ENCODE results near the gene LOC128125822.

LOC128125822 gene

DNA sequence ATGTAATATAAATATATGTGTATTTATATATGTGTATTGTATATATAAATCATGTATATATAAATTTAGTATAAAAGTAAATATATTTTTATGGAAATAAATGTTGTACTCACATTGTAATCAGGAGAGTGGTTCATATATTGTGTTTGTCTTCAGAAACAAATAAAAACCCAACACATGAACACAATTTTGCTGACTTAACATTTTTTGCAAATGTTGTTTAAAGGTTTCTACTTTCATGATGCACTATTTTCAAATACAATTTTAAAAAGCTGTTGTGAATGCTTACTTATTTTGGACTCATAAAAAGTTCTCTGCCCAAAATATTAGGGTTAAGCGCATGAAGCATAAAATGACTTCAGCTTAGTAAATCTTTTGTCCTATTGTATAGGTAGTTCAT lies 39.3 kb downstream of the LOC128125822 start:
- DNase-seq (ENCODE audit: low spot score) = no peak
- TF ChIP-seq, protein P1, sequence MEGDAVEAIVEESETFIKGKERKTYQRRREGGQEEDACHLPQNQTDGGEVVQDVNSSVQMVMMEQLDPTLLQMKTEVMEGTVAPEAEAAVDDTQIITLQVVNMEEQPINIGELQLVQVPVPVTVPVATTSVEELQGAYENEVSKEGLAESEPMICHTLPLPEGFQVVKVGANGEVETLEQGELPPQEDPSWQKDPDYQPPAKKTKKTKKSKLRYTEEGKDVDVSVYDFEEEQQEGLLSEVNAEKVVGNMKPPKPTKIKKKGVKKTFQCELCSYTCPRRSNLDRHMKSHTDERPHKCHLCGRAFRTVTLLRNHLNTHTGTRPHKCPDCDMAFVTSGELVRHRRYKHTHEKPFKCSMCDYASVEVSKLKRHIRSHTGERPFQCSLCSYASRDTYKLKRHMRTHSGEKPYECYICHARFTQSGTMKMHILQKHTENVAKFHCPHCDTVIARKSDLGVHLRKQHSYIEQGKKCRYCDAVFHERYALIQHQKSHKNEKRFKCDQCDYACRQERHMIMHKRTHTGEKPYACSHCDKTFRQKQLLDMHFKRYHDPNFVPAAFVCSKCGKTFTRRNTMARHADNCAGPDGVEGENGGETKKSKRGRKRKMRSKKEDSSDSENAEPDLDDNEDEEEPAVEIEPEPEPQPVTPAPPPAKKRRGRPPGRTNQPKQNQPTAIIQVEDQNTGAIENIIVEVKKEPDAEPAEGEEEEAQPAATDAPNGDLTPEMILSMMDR (IDR thresholded peaks at IDR 0.05) = no peak
- H3K4me3 ChIP-seq = no peak overlapping the region
- H3K27ac ChIP-seq = no peak overlapping the region

DNA sequence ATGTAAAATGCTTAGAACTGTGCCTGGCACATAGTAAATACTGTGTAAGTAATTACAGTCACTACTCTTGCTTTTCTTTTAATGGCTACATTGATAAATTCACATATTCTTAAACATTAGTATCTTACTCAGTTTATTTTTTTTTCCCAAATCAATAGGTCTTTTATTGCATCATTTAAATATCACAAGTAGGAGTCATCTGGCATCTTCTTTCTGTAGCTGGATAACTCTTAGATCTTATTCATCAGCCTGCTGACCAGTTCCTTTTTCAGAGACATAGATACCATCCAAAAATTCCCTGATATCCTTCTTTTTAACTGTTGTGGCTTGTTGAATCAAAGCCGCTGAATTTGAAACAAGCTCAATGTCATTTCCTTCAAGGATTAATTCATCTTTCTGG lies 43.3 kb downstream of the LOC128125822 start:
- no peak for DNase-seq (ENCODE audit: low spot score)
- H3K27ac ChIP-seq = no peak overlapping the region
- H3K4me3 ChIP-seq = no peak overlapping the region
- TF ChIP-seq, protein P1 (IDR thresholded peaks at IDR 0.05) = no peak
